ENCODE results near the gene LAYN. TPM values are rescaled to one million over a fixed set of nuclear protein-coding genes. Genes with fewer than 3 reads are reported as not detected.

Gene LAYN
- total and polyA plus RNA-seq, 2 of the 13 experiments (the other 11 are each of a cell fraction or from before 2014, with no cell fraction given): 0.17 TPM; not detected in 1

GRCh38 chr11:111601979-111602864 is 61.7 kb downstream of the LAYN start, which contains the start of gene SIK2 (continued):
- TF ChIP-seq ZNF318 (CRISPR knock-in tag; IDR thresholded peaks at IDR 0.05) (no peak), ELF4 (CRISPR knock-in tag; IDR thresholded peaks at IDR 0.05; ENCODE audit: borderline replicate concordance) (no peak), FOXJ3 (CRISPR knock-in tag; IDR thresholded peaks at IDR 0.05; ENCODE audit: borderline replicate concordance) (no peak), NR2F1 (CRISPR knock-in tag; IDR thresholded peaks at IDR 0.05) (no peak), CBFB (CRISPR knock-in tag; IDR thresholded peaks at IDR 0.05) (peak; percentile 83), MYPOP (CRISPR knock-in tag; IDR thresholded peaks at IDR 0.05) (no peak), FUBP1 (CRISPR knock-in tag; IDR thresholded peaks at IDR 0.05; ENCODE audit: borderline replicate concordance) (no peak), SMAD1 (CRISPR knock-in tag; IDR thresholded peaks at IDR 0.05; ENCODE audit: borderline replicate concordance, low read depth) (no peak), JUNB (CRISPR knock-in tag; IDR thresholded peaks at IDR 0.05; ENCODE audit: borderline replicate concordance) (no peak), ZFP36L2 (CRISPR knock-in tag; IDR thresholded peaks at IDR 0.05) (no peak; the same call in 1 of the 2 replicates), ZNF775 (CRISPR knock-in tag; IDR thresholded peaks at IDR 0.05; ENCODE audit: borderline replicate concordance) (no peak)
- TF ChIP-seq, protein P1, sequence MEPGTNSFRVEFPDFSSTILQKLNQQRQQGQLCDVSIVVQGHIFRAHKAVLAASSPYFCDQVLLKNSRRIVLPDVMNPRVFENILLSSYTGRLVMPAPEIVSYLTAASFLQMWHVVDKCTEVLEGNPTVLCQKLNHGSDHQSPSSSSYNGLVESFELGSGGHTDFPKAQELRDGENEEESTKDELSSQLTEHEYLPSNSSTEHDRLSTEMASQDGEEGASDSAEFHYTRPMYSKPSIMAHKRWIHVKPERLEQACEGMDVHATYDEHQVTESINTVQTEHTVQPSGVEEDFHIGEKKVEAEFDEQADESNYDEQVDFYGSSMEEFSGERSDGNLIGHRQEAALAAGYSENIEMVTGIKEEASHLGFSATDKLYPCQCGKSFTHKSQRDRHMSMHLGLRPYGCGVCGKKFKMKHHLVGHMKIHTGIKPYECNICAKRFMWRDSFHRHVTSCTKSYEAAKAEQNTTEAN (CRISPR knock-in tag; conservative IDR thresholded peaks at IDR 0.05): no peak
